ENCODE results near the gene MAP2K6. TPM values are rescaled to one million over a fixed set of nuclear protein-coding genes. Genes with fewer than 3 reads are reported as not detected.

The MAP2K6 gene
- total RNA-seq, 1 donor from 2014 or later: 10.1 TPM

DNA sequence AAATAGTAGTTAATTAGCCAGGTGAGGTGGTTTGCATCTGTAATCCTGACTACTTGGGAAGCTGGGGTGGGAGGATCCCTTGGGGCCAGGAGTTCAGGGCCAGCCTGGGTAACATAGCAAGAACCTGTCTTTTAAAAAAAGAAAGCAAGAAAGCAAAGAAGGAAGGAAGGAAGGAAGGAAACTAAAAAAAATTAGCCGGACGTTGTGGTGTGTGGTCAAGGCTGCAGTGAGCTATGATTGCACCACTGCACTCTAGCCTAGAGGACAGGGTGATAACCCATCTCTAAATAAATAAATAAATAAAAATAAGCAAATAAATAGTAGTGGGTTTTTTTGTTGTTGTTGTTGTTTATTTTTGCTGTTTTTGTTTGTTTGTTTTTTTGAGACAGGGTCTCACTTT is 39.3 kb upstream of the MAP2K6 start:
- FAIRE-seq: no peak
- Mint-ChIP-seq H3K27me3 (ENCODE audit: low read depth, unreplicated experiment) (no peaks in the 10 kb centered on the region), H3K9me3 (ENCODE audit: unreplicated experiment) (no peaks in the 10 kb centered on the region), H3K36me3 (ENCODE audit: low read depth, unreplicated experiment) (no peaks in the 10 kb centered on the region), H3K4me3 (ENCODE audit: unreplicated experiment) (no peak overlapping the region), H3K4me1 (ENCODE audit: low read depth, unreplicated experiment) (no peaks in the 10 kb centered on the region), H3K27ac (ENCODE audit: unreplicated experiment) (no peak overlapping the region)
- H3K79me2 ChIP-seq (ENCODE audit: insufficient read depth, low read length): no peaks in the 10 kb centered on the region
- H3K4me1 ChIP-seq (ENCODE audit: insufficient read depth, low read length): no peaks in the 10 kb centered on the region
- H3K27me3 ChIP-seq (ENCODE audit: insufficient read depth, low read length): no peaks in the 10 kb centered on the region
- no peak overlapping the region for H2AFZ ChIP-seq (ENCODE audit: low read depth, low read length)
- no peak overlapping the region for H3K9ac ChIP-seq (ENCODE audit: low read length)
- no peak overlapping the region for H3K27ac ChIP-seq (ENCODE audit: low read depth, low read length)
- no peaks in the 10 kb centered on the region for H3K36me3 ChIP-seq (ENCODE audit: insufficient read depth, low read length)
- no peak for DNase-seq (ENCODE audit: low read depth)
- TF ChIP-seq, protein P1, sequence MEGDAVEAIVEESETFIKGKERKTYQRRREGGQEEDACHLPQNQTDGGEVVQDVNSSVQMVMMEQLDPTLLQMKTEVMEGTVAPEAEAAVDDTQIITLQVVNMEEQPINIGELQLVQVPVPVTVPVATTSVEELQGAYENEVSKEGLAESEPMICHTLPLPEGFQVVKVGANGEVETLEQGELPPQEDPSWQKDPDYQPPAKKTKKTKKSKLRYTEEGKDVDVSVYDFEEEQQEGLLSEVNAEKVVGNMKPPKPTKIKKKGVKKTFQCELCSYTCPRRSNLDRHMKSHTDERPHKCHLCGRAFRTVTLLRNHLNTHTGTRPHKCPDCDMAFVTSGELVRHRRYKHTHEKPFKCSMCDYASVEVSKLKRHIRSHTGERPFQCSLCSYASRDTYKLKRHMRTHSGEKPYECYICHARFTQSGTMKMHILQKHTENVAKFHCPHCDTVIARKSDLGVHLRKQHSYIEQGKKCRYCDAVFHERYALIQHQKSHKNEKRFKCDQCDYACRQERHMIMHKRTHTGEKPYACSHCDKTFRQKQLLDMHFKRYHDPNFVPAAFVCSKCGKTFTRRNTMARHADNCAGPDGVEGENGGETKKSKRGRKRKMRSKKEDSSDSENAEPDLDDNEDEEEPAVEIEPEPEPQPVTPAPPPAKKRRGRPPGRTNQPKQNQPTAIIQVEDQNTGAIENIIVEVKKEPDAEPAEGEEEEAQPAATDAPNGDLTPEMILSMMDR (IDR thresholded peaks at IDR 0.05; ENCODE audit: insufficient read depth, low read depth, low read length): no peak
- TF ChIP-seq EZH2 (IDR thresholded peaks at IDR 0.05; ENCODE audit: insufficient read depth, low read length): no peak
- H3K4me2 ChIP-seq (ENCODE audit: low read length): no peak overlapping the region
- no peaks in the 10 kb centered on the region for H3K9me3 ChIP-seq (ENCODE audit: insufficient read depth, low read depth, low read length)
- no peak overlapping the region for H3K4me3 ChIP-seq (ENCODE audit: insufficient read depth, low read depth, low read length)
- H4K20me1 ChIP-seq (ENCODE audit: insufficient read depth, low read length): no peaks in the 10 kb centered on the region

DNA sequence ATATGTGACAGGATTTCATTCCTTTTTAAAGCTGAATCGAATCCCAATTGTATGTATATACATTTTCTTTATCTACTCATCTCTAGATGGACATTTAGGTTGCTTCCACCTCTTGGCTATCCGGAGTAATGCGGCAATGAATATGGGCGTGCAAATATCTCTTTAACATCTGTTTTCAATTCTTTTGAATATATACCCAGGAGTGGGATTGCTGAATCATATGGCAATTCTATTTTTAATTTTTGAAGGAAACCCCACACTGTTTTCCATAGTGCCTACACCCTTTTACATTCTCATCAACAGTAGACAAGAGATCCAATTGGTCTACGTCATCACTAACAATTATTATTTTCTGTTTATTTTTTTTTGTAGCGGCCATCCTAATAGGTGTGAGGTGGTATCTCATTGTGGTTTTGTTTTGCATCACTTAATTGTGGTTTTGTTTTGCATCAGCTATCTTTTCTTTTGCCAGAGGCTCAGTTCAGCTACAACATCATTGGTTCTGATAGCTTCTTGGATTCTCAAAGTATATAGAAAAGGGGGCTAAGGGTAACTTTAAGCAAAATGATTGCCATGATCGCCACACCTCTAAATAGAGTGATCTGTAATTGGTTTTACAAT is 25.6 kb upstream of the MAP2K6 start:
- H3K4me3 Mint-ChIP-seq (ENCODE audit: unreplicated experiment): no peak overlapping the region
- H3K79me2 ChIP-seq (ENCODE audit: insufficient read depth, low read length): no peaks in the 10 kb centered on the region
- no peaks in the 10 kb centered on the region for H3K4me1 ChIP-seq (ENCODE audit: insufficient read depth, low read length)
- no peak for TF ChIP-seq EZH2 (IDR thresholded peaks at IDR 0.05; ENCODE audit: insufficient read depth, low read length)
- TF ChIP-seq, protein P1 (IDR thresholded peaks at IDR 0.05; ENCODE audit: insufficient read depth, low read depth, low read length): no peak
- H4K20me1 ChIP-seq (ENCODE audit: insufficient read depth, low read length): no peaks in the 10 kb centered on the region
- no peak for FAIRE-seq
- H3K36me3 ChIP-seq (ENCODE audit: insufficient read depth, low read length): no peaks in the 10 kb centered on the region
- no peak overlapping the region for H3K27ac ChIP-seq (ENCODE audit: low read depth, low read length)
- no peak for DNase-seq (ENCODE audit: low read depth)
- H3K9ac ChIP-seq (ENCODE audit: low read length): no peak overlapping the region
- no peaks in the 10 kb centered on the region for H3K9me3 Mint-ChIP-seq (ENCODE audit: unreplicated experiment)
- H3K9me3 ChIP-seq (ENCODE audit: insufficient read depth, low read depth, low read length): no peaks in the 10 kb centered on the region
- no peak overlapping the region for H3K27ac Mint-ChIP-seq (ENCODE audit: unreplicated experiment)
- no peaks in the 10 kb centered on the region for H3K27me3 Mint-ChIP-seq (ENCODE audit: low read depth, unreplicated experiment)
- no peaks in the 10 kb centered on the region for H3K4me1 Mint-ChIP-seq (ENCODE audit: low read depth, unreplicated experiment)
- H3K4me2 ChIP-seq (ENCODE audit: low read length): no peak overlapping the region
- no peaks in the 10 kb centered on the region for H3K36me3 Mint-ChIP-seq (ENCODE audit: low read depth, unreplicated experiment)
- no peak overlapping the region for H2AFZ ChIP-seq (ENCODE audit: low read depth, low read length)
- no peak overlapping the region for H3K4me3 ChIP-seq (ENCODE audit: insufficient read depth, low read depth, low read length)
- H3K27me3 ChIP-seq (ENCODE audit: insufficient read depth, low read length): no peaks in the 10 kb centered on the region

DNA sequence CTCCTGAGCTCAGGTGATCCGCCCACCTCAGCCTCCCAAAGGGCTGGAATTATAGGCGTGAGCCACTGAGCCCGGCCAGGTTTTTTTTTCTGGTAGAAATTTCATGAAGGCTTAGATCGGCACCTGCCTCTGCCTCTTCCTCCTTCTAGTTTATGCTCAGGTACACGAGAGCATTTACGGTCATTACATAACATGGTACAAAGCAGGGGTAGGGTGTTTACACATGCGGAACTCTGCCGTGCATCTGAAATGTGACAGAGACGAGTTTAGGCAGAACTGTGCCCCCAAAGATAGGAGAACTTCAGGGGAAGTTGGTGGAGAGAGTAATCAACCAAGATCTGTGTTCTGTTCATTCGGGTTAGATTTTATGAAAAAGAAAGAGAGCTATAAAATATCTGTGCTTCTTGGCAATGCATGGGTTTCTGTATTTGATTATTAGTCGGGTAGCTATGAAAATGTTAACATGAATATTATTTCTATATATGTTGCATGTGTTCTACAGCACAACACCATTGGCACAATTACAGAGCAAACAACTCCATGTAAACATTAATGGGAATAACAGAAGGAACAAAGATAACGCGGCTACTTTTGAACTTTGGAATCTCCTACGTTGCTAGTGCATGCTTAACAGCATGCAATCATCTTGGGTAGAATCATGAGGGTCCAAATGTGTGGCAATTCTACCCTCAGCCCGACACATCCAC is 23.5 kb upstream of the MAP2K6 start:
- H3K4me3 ChIP-seq (ENCODE audit: insufficient read depth, low read depth, low read length): no peak overlapping the region
- H3K9me3 ChIP-seq (ENCODE audit: insufficient read depth, low read depth, low read length): no peaks in the 10 kb centered on the region
- no peak for DNase-seq (ENCODE audit: low read depth)
- H3K36me3 ChIP-seq (ENCODE audit: insufficient read depth, low read length): no peaks in the 10 kb centered on the region
- H3K9me3 Mint-ChIP-seq (ENCODE audit: unreplicated experiment): no peaks in the 10 kb centered on the region
- no peak for FAIRE-seq
- H3K27ac ChIP-seq (ENCODE audit: low read depth, low read length): no peak overlapping the region
- H3K9ac ChIP-seq (ENCODE audit: low read length): no peak overlapping the region
- H3K27me3 ChIP-seq (ENCODE audit: insufficient read depth, low read length): no peaks in the 10 kb centered on the region
- H3K27ac Mint-ChIP-seq (ENCODE audit: unreplicated experiment): no peak overlapping the region
- H3K4me2 ChIP-seq (ENCODE audit: low read length): no peak overlapping the region
- no peaks in the 10 kb centered on the region for H4K20me1 ChIP-seq (ENCODE audit: insufficient read depth, low read length)
- no peaks in the 10 kb centered on the region for H3K4me1 ChIP-seq (ENCODE audit: insufficient read depth, low read length)
- H3K4me3 Mint-ChIP-seq (ENCODE audit: unreplicated experiment): no peak overlapping the region
- H3K79me2 ChIP-seq (ENCODE audit: insufficient read depth, low read length): no peaks in the 10 kb centered on the region
- TF ChIP-seq, protein P1 (IDR thresholded peaks at IDR 0.05; ENCODE audit: insufficient read depth, low read depth, low read length): no peak
- TF ChIP-seq EZH2 (IDR thresholded peaks at IDR 0.05; ENCODE audit: insufficient read depth, low read length): no peak
- no peaks in the 10 kb centered on the region for H3K27me3 Mint-ChIP-seq (ENCODE audit: low read depth, unreplicated experiment)
- no peaks in the 10 kb centered on the region for H3K36me3 Mint-ChIP-seq (ENCODE audit: low read depth, unreplicated experiment)
- H3K4me1 Mint-ChIP-seq (ENCODE audit: low read depth, unreplicated experiment): no peaks in the 10 kb centered on the region
- H2AFZ ChIP-seq (ENCODE audit: low read depth, low read length): no peak overlapping the region

Data from astrocyte (in vitro differentiated cells and primary cell).